GM18511 (cell line): ENCODE data around the gene MGP.

Experiments
- ATAC-seq: cut with Tn5 transposase; IDR thresholded peaks from one replicate; pipeline ENCODE4 v1.9.1; 2021; ENCODE audit warnings: mild to moderate bottlenecking, moderate library complexity; ENCODE audit not compliant: unreplicated experiment

MGP gene

GRCh38 chr12:14885718-14886221, at the start of gene MGP:
TSS of gene MGP (minus strand) at chr12:14885854. CDS start at chr12:14885791, 63 bp downstream.
- ATAC-seq, result no peak

- no peak for ATAC-seq
Measured at GRCh38 chr12:14935031-14935430, 49.4 kb upstream of the MGP start.

- ATAC-seq, result no peak
Measured at GRCh38 chr12:14934511-14934910, 48.9 kb upstream of the MGP start.

- no peak for ATAC-seq
Measured at GRCh38 chr12:14931791-14932560, 46.3 kb upstream of the MGP start.

- ATAC-seq, result no peak
Measured at GRCh38 chr12:14931359-14931758, 45.7 kb upstream of the MGP start.

GRCh38 chr12:14930299-14930698, 44.6 kb upstream of the MGP start:
- ATAC-seq, result no peak

- no peak for ATAC-seq
Measured at GRCh38 chr12:14928931-14929330, 43.3 kb upstream of the MGP start.

GRCh38 chr12:14927267-14927666, 41.6 kb upstream of the MGP start:
- no peak for ATAC-seq

- ATAC-seq, result no peak
Measured at GRCh38 chr12:14924541-14924940, 38.9 kb upstream of the MGP start.

- no peak for ATAC-seq
Measured at GRCh38 chr12:14923944-14924343, 38.3 kb upstream of the MGP start.

- ATAC-seq, result no peak
Measured at GRCh38 chr12:14921218-14921617, 35.6 kb upstream of the MGP start.

GRCh38 chr12:14920475-14921126, 34.9 kb upstream of the MGP start:
- ATAC-seq, result no peak

- no peak for ATAC-seq
Measured at GRCh38 chr12:14919455-14919854, 33.8 kb upstream of the MGP start.

GRCh38 chr12:14915736-14916135, 30.1 kb upstream of the MGP start:
- ATAC-seq, result no peak

GRCh38 chr12:14913381-14913781, 27.7 kb upstream of the MGP start:
- ATAC-seq, result no peak

GRCh38 chr12:14911131-14911530, 25.5 kb upstream of the MGP start:
- no peak for ATAC-seq

- ATAC-seq, result no peak
Measured at GRCh38 chr12:14910090-14910915, 24.6 kb upstream of the MGP start.

- no peak for ATAC-seq
Measured at GRCh38 chr12:14907953-14908352, 22.3 kb upstream of the MGP start.

GRCh38 chr12:14906114-14906513, 20.5 kb upstream of the MGP start:
- ATAC-seq, result no peak

GRCh38 chr12:14905269-14906004, 19.8 kb upstream of the MGP start:
- ATAC-seq, result no peak

GRCh38 chr12:14904854-14905253, 19.2 kb upstream of the MGP start:
- no peak for ATAC-seq
